ENCODE results near the gene CD36.

DNA sequence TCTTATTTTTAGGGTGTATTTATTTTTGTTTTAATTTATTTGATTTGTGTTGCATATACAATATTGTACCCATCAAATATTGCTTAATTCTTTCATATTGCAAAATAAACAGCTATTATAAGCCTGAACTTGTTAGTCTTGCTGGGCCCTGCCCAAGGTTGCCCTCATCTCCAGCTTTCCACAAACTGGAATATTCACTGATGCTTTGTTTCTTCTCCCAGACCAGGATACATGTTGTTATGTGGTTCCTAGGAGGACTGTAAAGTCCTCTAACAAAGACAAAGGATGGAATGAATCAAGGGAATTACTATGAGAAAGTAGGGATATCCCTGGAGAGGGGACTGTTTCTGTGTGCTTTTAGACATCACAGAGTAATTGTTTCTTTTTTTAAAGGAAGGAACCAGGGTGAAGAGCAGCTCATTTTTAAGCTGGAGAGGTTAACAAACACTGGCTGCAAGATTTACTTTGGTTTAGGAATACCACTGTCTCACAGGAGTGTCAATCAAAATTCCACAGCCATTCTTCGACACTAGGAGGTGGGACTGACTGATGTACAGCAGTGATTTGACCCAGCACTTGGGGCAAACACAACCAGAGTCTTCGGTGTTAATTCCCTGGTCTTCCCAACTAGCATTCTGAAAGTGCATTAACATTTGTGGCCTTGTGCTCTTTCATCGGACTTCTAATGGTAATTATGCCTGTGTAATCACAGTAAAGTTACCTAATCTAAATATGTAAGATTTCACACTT is 14.8 kb upstream of the CD36 start:
- TF ChIP-seq, protein P1, sequence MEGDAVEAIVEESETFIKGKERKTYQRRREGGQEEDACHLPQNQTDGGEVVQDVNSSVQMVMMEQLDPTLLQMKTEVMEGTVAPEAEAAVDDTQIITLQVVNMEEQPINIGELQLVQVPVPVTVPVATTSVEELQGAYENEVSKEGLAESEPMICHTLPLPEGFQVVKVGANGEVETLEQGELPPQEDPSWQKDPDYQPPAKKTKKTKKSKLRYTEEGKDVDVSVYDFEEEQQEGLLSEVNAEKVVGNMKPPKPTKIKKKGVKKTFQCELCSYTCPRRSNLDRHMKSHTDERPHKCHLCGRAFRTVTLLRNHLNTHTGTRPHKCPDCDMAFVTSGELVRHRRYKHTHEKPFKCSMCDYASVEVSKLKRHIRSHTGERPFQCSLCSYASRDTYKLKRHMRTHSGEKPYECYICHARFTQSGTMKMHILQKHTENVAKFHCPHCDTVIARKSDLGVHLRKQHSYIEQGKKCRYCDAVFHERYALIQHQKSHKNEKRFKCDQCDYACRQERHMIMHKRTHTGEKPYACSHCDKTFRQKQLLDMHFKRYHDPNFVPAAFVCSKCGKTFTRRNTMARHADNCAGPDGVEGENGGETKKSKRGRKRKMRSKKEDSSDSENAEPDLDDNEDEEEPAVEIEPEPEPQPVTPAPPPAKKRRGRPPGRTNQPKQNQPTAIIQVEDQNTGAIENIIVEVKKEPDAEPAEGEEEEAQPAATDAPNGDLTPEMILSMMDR (IDR thresholded peaks at IDR 0.05), result no peak
- TF ChIP-seq EZH2 (IDR thresholded peaks at IDR 0.05) (no peak), EZH2phosphoT487 (IDR thresholded peaks at IDR 0.05) (no peak)
